Retinal pigment epithelial cell (primary cell): ENCODE results near the gene IDS.
"Not testable (repeated sequence)": the region's sequence is repeated elsewhere in the genome, so short reads cannot be mapped to it uniquely, and the experiment has no call there.

Source experiments
- DNase-seq: peaks from one replicate; pipeline ENCODE4 v3.0.0-alpha.2; 2010; ENCODE audit warnings: low read depth
- H3K4me3 ChIP-seq: 2 replicates; pipeline ENCODE4 v1.5.1; 2011; ENCODE audit warnings: mild to moderate bottlenecking, low read length, control low read depth, moderate library complexity
- CTCF ChIP-seq: conservative IDR thresholded peaks from 2 replicates; pipeline ENCODE4 v1.5.1; 2011; ENCODE audit warnings: low read depth, low read length, control low read depth, inconsistent platforms

Gene IDS

DNA sequence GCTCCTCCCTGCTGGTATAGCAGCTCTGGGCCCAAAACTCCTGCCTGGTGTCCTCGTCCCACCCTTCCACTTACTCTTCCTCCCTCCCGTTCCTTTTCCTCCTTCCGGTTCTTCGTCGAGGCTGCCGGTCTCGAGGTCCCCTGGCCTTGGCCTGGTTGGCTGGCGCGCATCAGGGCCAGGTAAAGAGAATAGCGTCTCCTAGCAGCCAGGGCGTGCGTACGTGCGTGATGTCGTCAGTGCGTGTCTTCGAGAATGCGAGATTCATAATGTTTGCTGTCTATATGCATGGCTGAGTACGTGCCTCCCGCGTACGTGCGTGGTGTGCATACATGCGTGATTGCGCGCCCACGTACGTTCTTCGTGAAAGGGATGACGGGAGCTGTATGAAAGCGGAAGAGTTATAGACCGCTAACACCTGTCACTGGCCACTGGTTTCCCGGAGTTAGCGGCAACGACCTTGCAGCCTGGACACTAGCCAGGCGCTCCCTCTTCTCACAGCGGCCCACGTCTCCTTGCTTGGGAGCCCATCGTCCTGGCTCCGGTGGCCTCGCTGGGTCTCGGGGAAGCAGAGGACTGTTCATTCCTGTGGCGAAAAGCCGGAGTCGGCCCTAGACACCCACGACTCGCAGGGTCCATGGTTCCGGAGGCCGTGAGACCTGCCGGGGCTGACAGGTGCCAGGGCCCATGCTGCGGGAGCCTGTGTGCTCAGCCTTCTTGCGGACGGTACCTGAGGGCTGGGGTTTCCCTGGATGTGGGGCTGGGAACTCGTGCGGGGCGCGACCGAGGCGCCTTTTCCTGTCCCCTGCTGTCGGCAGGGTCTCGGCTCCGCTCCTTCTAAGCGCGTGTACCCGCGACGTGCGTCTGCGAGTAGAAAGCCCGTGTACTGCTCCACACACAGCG lies 35.8 kb upstream of the IDS start, which contains the start of gene EOLA1:
EOLA1 (plus strand) TSS at position 392 of the 900 bp plus-strand sequence. CDS start 4,619 bp downstream, outside the sequence.
- no peak for TF ChIP-seq CTCF
- H3K4me3 ChIP-seq = peak within 1 kb of the TSS; percentile 75
- peak; percentile 74 for DNase-seq

- peak overlapping the region; percentile 75 for H3K4me3 ChIP-seq
- TF ChIP-seq CTCF = no peak
- no peak for DNase-seq
These were observed 35.1 kb upstream of the IDS start for GRCh38 chrX:149540131-149540620.

GRCh38 chrX:149539283-149540130 lies 34.4 kb upstream of the IDS start:
- TF ChIP-seq CTCF = no peak
- DNase-seq = peak; percentile 66
- H3K4me3 ChIP-seq = peak overlapping the region; percentile 55

DNA sequence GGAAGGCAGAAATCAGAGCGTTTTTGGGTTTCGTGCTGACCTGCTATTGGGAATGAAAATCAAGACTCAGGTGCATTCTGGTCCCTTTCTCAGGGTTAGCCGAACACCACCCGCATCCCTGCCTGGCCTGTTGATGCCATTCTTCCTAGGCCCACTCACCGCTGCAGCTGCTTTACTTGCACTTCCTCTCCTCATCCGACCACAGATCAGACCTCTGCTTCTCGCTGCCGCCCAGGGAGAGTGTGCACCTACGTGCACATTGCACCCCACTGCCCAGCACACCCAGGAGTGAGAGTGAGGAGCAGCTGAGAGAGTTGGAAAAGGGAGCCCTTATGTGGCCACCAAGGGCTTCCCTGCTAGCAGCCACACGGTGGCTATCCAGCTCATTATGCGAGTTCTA lies 32.4 kb upstream of the IDS start:
- not testable (repeated sequence) for DNase-seq, H3K4me3 ChIP-seq

- not testable (repeated sequence) for H3K4me3 ChIP-seq, DNase-seq
These were observed 30.0 kb upstream of the IDS start for GRCh38 chrX:149534926-149535602.

DNA sequence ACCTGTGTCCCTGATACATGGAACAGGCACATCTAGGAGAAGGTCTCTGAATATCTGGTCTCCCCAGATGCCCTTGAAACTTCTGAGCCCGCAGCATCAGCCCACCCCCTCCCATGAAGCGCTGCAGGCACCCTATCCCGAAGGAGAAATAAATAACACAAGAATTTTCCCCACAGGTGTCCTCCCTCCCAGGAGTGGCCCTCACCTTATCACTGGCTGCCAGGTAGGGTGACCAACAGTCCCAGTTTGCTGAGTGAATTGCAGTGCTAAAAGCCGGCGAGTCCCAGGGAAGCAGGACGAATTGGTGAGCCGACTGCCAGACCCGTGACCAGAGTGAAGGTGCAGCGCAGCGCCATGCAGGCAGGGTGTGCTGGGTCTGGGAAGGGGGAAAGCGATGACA lies 28.9 kb upstream of the IDS start:
- DNase-seq, H3K4me3 ChIP-seq: not testable (repeated sequence)

- not testable (repeated sequence) for H3K4me3 ChIP-seq, DNase-seq
These were observed 27.8 kb upstream of the IDS start for GRCh38 chrX:149532868-149533267.

GRCh38 chrX:149531599-149531998 lies 26.5 kb upstream of the IDS start:
- DNase-seq = no peak
- no peak for TF ChIP-seq CTCF
- no peak overlapping the region for H3K4me3 ChIP-seq

- TF ChIP-seq CTCF = no peak
- no peak for DNase-seq
- no peak overlapping the region for H3K4me3 ChIP-seq
These were observed 23.3 kb upstream of the IDS start for GRCh38 chrX:149528381-149528780.
